Testis (tissue), 3 donors: ENCODE results near the gene MOGAT3. TPM values are rescaled to one million over a fixed set of nuclear protein-coding genes. Genes with fewer than 3 reads are reported as not detected.

Experiments used
- DNase-seq: peaks from one replicate; pipeline ENCODE4 v3.0.0-alpha.2; 2019
- H3K27ac ChIP-seq, 2 donors: fragments of 200-600 bp; sonication (generic); one replicate each; pipeline ENCODE4 v1.5.1; 2019
- H3K27me3 ChIP-seq: fragments of 200-600 bp; sonication (generic); one replicate; pipeline ENCODE4 v1.5.1; 2019
- H3K36me3 ChIP-seq: fragments of 200-600 bp; sonication (generic); one replicate; pipeline ENCODE4 v1.5.1; 2017; ENCODE audit warnings: low read depth; ENCODE audit errors: missing control alignments
- H3K4me1 ChIP-seq: fragments of 200-600 bp; sonication (generic); one replicate; pipeline ENCODE4 v1.5.1; 2019
- H3K4me3 ChIP-seq, 2 donors: fragments of 200-600 bp; sonication (generic); one replicate each; pipeline ENCODE4 v1.5.1; 2017 to 2019
- H3K9me3 ChIP-seq: fragments of 200-600 bp; sonication (generic); one replicate; pipeline ENCODE4 v1.5.1; 2017
- CTCF ChIP-seq, 3 experiments: fragments of 450-650 bp in 2 of 3; fragments of 200-600 bp in 1 of 3; sonication (generic) in 1 of 3; IDR thresholded peaks; one replicate each; pipeline ENCODE4 v1.5.1; 2016 to 2019; ENCODE audit warnings: antibody characterized with exemption in 3 of 3, mild to moderate bottlenecking in 2 of 3, moderate library complexity in 1 of 3
- POLR2A ChIP-seq: fragments of 450-650 bp; IDR thresholded peaks from one replicate; pipeline ENCODE4 v1.6.1; 2017; ENCODE audit warnings: antibody characterized with exemption, mild to moderate bottlenecking, moderate library complexity
- WGBS, 2 donors: methylation state at CpG; one replicate each; pipeline ENCODE4 v1.1.5; 2018; 5-methylcytosine and 5-hydroxymethylcytosine counted together
- intact Hi-C: fragments of 100-400 bp; cut with DNase I; formaldehyde crosslinking; loops from one replicate; pipeline ENCODE4 v1.15.1; 2023; ENCODE audit warnings: low total_unique reads
- polyA plus RNA-seq: library from polyadenylated mRNA; stranded (reverse); fragments of 350-450 nt; fragmentation: Illumina TruSeq; extraction: RNeasy Lipid Tissue Mini Kit (QIAGEN cat#74804); gene quantifications from one replicate; pipeline ENCODE4 v1.2.3, GENCODE V29; 2014; ENCODE audit warnings: low read depth, low replicate concordance; ENCODE audit not compliant: insufficient read depth
- total RNA-seq, 2 donors: library from RNA; depleted of rRNA; stranded (reverse); fragments of >200 nt; gene quantifications; one replicate each; pipeline ENCODE4 v1.2.3, GENCODE V29; 2016

Gene MOGAT3
- total and polyA plus RNA-seq, 3 donors from 2014 or later = not detected

GRCh38 chr7:101240226-101241014 lies 39.6 kb upstream of the MOGAT3 start:
- Histone ChIP-seq H3K36me3 (no peaks in the 10 kb centered on the region), H3K9me3 (no peaks in the 10 kb centered on the region), H3K4me1 (peaks cover 38% of the 10 kb centered on the region), H3K4me3 (peak overlapping the region in 1 of 2 donors; percentile 23), H3K27me3 (no peaks in the 10 kb centered on the region), H3K27ac (peak overlapping the region in 1 of 2 donors; percentile 69)
- TF ChIP-seq CTCF (IDR thresholded peaks at IDR 0.05) (no peak), POLR2A (no peak)
- WGBS, 2 donors = 69 to 77% methylated on average over 22 to 32 of the region's 32 CpGs
- intact Hi-C loops = no loop called here
- DNase-seq = no peak

GRCh38 chr7:101239951-101240220 lies 39.0 kb upstream of the MOGAT3 start:
- DNase-seq = no peak
- H3K36me3 ChIP-seq = no peaks in the 10 kb centered on the region
- peaks cover 38% of the 10 kb centered on the region for H3K4me1 ChIP-seq
- H3K27ac ChIP-seq = peak overlapping the region in 1 of 2 donors; percentile 69
- TF ChIP-seq POLR2A (no peak), CTCF (IDR thresholded peaks at IDR 0.05) (no peak)
- intact Hi-C loops = no loop called here
- no peaks in the 10 kb centered on the region for H3K9me3 ChIP-seq
- H3K4me3 ChIP-seq = peak overlapping the region in 1 of 2 donors; percentile 23
- WGBS, 2 donors = 59 to 69% methylated on average over 7 to 9 of the region's 9 CpGs
- no peaks in the 10 kb centered on the region for H3K27me3 ChIP-seq

- Histone ChIP-seq H3K4me3 (peak overlapping the region in 1 of 2 donors; percentile 23), H3K36me3 (no peaks in the 10 kb centered on the region), H3K27ac (peak overlapping the region in 1 of 2 donors; percentile 69), H3K9me3 (no peaks in the 10 kb centered on the region), H3K27me3 (no peaks in the 10 kb centered on the region), H3K4me1 (peaks cover 38% of the 10 kb centered on the region)
- intact Hi-C loops = no loop called here
- DNase-seq = no peak
- TF ChIP-seq POLR2A (no peak), CTCF (IDR thresholded peaks at IDR 0.05) (no peak)
- 34 to 47% methylated on average over 6 to 27 of the region's 27 CpGs for WGBS, 2 donors
Observed at GRCh38 chr7:101239191-101239950, 38.5 kb upstream of the MOGAT3 start.

GRCh38 chr7:101238226-101239182 lies 37.7 kb upstream of the MOGAT3 start:
- peak overlapping the region; percentile 69 to 70 for H3K27ac ChIP-seq
- intact Hi-C loops = no loop called here
- no peak for TF ChIP-seq CTCF (IDR thresholded peaks at IDR 0.05)
- TF ChIP-seq POLR2A = no peak
- no peaks in the 10 kb centered on the region for H3K36me3 ChIP-seq
- DNase-seq = no peak
- H3K9me3 ChIP-seq = no peaks in the 10 kb centered on the region
- WGBS, 2 donors = 64 to 81% methylated on average over 10 to 27 of the region's 28 CpGs
- no peak overlapping the region for H3K4me3 ChIP-seq
- H3K4me1 ChIP-seq = peaks cover 32% of the 10 kb centered on the region
- no peaks in the 10 kb centered on the region for H3K27me3 ChIP-seq
